Small intestine (tissue), 7 donors: ENCODE measurements around the gene SPAG16. TPM values are rescaled to one million over a fixed set of nuclear protein-coding genes. Genes with fewer than 3 reads are reported as not detected.
A peak's percentile ranks its signal among the peaks of the same experiment; 100 is the strongest.

Experiments
- DNase-seq, 2 donors: peaks; one replicate each; pipeline versions ENCODE4 v3.0.0 to v3.0.0-alpha.2; 2013
- FAIRE-seq: peaks from 2 replicates; lab custom pipeline; 2012; peaks lifted over from hg19 to GRCh38; lab: Jason Lieb, UNC
- H3K27ac ChIP-seq, 3 donors: one replicate each; pipeline ENCODE4 v1.5.1; 2013; ENCODE audit warnings: low read length in 2 of 3, mild to moderate bottlenecking in 2 of 3, control low read depth in 1 of 3, inconsistent platforms in 1 of 3, low read depth in 1 of 3, moderate library complexity in 1 of 3
- H3K27me3 ChIP-seq, 3 donors: one replicate each; pipeline ENCODE4 v1.6.1; 2013; ENCODE audit warnings: low read length in 3 of 3, inconsistent platforms in 1 of 3; ENCODE audit not compliant: control insufficient read depth in 3 of 3, insufficient read depth in 3 of 3
- H3K36me3 ChIP-seq, 3 donors: one replicate each; pipeline ENCODE4 v1.6.1; 2013; ENCODE audit warnings: low read length in 3 of 3, inconsistent platforms in 1 of 3, low read depth in 1 of 3, mild to moderate bottlenecking in 1 of 3, moderate library complexity in 1 of 3; ENCODE audit not compliant: control insufficient read depth in 3 of 3, insufficient read depth in 2 of 3
- H3K4me1 ChIP-seq, 3 donors: one replicate each; pipeline ENCODE4 v1.6.1; 2013; ENCODE audit warnings: low read length in 2 of 3, inconsistent platforms in 1 of 3, low read depth in 1 of 3, mild to moderate bottlenecking in 1 of 3, moderate library complexity in 1 of 3; ENCODE audit not compliant: control insufficient read depth in 3 of 3, insufficient read depth in 2 of 3
- H3K4me3 ChIP-seq, 3 donors: one replicate each; pipeline ENCODE4 v1.5.1; 2013; ENCODE audit warnings: low read length in 3 of 3, control low read depth in 1 of 3, inconsistent platforms in 1 of 3, low read depth in 1 of 3, mild to moderate bottlenecking in 1 of 3, moderate library complexity in 1 of 3
- H3K9me3 ChIP-seq, 2 donors: one replicate each; pipeline ENCODE4 v1.6.1; 2013; ENCODE audit warnings: low read depth in 1 of 2, low read length in 1 of 2; ENCODE audit not compliant: control insufficient read depth in 2 of 2, insufficient read depth in 1 of 2
- WGBS, 3 donors: extraction: QIAGEN DNeasy Blood & Tissue Kit; methylation state at CpG; one replicate each; pipeline ENCODE4 v1.1.7; 2013; 5-methylcytosine and 5-hydroxymethylcytosine counted together
- polyA plus RNA-seq, 4 donors: library from polyadenylated mRNA; stranded (reverse) in 3 of 4; unstranded in 1 of 4; fragments of 200-250 nt in 3 of 4; fragments of 120-200 nt in 1 of 4; gene quantifications; one replicate each; pipeline versions ENCODE4 v1.2.1 to v1.2.3, GENCODE V29; 2013
- donor health status: healthy with polysubstance abuse.
- donor health status: control.
- donor health status: control.
- donor health status: Bipolar disorder and iron deficiency.
- donor health status: healthy.

The SPAG16 gene
- polyA plus RNA-seq, 4 donors = 15.4 to 52.5 (median 18.9) TPM

GRCh38 chr2:213545964-213546475 lies 261.8 kb downstream of the SPAG16 start:
- Histone ChIP-seq H3K4me1 (no peaks in the 10 kb centered on the region), H3K27me3 (no peaks in the 10 kb centered on the region), H3K27ac (no peak overlapping the region), H3K4me3 (no peak overlapping the region), H3K9me3 (no peaks in the 10 kb centered on the region), H3K36me3 (no peaks in the 10 kb centered on the region)
- DNase-seq (no peak), FAIRE-seq (no peak)

GRCh38 chr2:213551526-213551925 lies 267.3 kb downstream of the SPAG16 start:
- 67 to 75% (median 70%) methylated on average over 1 of the region's 1 CpG for WGBS, 3 donors
- Histone ChIP-seq H3K36me3 (no peaks in the 10 kb centered on the region), H3K4me1 (no peaks in the 10 kb centered on the region), H3K4me3 (no peak overlapping the region), H3K9me3 (no peaks in the 10 kb centered on the region), H3K27me3 (no peaks in the 10 kb centered on the region), H3K27ac (no peak overlapping the region)
- no peak for FAIRE-seq
- no peak for DNase-seq

DNA sequence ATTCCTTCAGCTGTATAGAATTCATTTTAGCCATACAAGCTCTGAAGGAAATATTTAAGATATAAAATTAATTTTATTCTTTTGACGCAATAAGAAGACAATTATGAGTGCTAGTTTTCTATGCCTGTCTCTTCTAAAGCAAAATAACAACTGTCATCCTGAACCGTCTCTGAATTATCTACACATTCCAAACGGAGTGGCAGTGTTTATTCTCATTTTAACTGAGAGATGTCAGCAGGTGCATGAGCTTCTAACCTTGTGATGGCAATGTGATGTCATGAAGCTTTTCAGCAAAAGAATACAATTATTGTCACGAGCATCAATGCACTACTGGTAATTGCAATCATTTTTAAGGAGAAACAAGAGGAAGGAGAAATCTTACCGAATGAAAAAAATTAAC lies 274.8 kb downstream of the SPAG16 start:
- H3K4me3 ChIP-seq = no peak overlapping the region
- peaks cover 0 to 3% of the 10 kb centered on the region in 2 donors for H3K9me3 ChIP-seq
- DNase-seq = no peak
- no peak overlapping the region for H3K27ac ChIP-seq
- H3K27me3 ChIP-seq = no peaks in the 10 kb centered on the region
- no peaks in the 10 kb centered on the region for H3K4me1 ChIP-seq
- H3K36me3 ChIP-seq = no peaks in the 10 kb centered on the region
- WGBS, 3 donors = 72 to 75% (median 75%) methylated on average over 5 of the region's 5 CpGs
- no peak for FAIRE-seq

GRCh38 chr2:213561759-213562158 lies 277.5 kb downstream of the SPAG16 start:
- FAIRE-seq = no peak
- no peak for DNase-seq
- no peaks in the 10 kb centered on the region for H3K4me1 ChIP-seq
- WGBS, 3 donors = 90 to 92% (median 91%) methylated on average over 3 of the region's 3 CpGs
- no peaks in the 10 kb centered on the region for H3K27me3 ChIP-seq
- no peak overlapping the region for H3K27ac ChIP-seq
- H3K4me3 ChIP-seq = no peak overlapping the region
- peaks cover 0 to 3% of the 10 kb centered on the region in 2 donors for H3K9me3 ChIP-seq
- no peaks in the 10 kb centered on the region for H3K36me3 ChIP-seq

- H3K4me1 ChIP-seq = no peaks in the 10 kb centered on the region
- no peaks in the 10 kb centered on the region for H3K27me3 ChIP-seq
- H3K27ac ChIP-seq = no peak overlapping the region
- WGBS, 3 donors = 66 to 79% (median 69%) methylated on average over 8 of the region's 8 CpGs
- no peak for DNase-seq
- peaks cover 0 to 3% of the 10 kb centered on the region in 2 donors for H3K9me3 ChIP-seq
- no peak for FAIRE-seq
- no peaks in the 10 kb centered on the region for H3K36me3 ChIP-seq
- H3K4me3 ChIP-seq = no peak overlapping the region
These were observed 278.4 kb downstream of the SPAG16 start for GRCh38 chr2:213562539-213563180.

- DNase-seq (no peak), FAIRE-seq (no peak)
- no peaks in the 10 kb centered on the region for H3K36me3 ChIP-seq
- no peaks in the 10 kb centered on the region for H3K27me3 ChIP-seq
- peaks cover 0 to 3% of the 10 kb centered on the region in 2 donors for H3K9me3 ChIP-seq
- H3K4me3 ChIP-seq = no peak overlapping the region
- H3K4me1 ChIP-seq = no peaks in the 10 kb centered on the region
- H3K27ac ChIP-seq = no peak overlapping the region
These were observed 282.6 kb downstream of the SPAG16 start for GRCh38 chr2:213566846-213567245.

DNA sequence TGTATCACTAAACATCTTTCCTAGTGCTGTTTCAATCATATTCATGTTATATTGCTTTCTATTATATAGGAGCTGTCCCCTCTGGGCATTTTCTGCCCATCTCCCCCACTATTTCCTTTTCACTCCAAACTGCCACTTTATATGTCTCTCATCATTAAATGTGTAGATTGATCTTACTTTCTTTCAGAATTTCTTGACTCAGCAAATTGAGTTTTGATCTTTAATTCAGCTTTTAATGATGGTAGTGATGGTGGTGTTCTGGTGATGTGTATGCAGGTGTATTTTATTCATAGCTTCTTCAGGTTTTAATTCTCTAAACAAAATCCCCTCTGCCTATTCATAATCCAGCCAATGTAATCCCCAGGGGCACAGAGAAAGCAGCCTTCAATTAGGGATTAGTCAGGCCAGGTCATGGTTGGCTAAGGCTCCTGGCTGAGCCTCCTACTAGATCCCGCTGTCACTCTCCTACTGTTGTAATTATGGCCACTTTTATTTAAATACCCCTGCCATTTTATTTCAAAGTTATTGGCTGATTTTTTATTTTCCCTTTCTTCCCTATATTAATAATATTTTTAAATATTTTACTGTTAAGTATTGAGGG lies 325.4 kb downstream of the SPAG16 start:
- Histone ChIP-seq H3K27ac (no peak overlapping the region), H3K27me3 (no peaks in the 10 kb centered on the region), H3K4me3 (no peak overlapping the region), H3K36me3 (no peaks in the 10 kb centered on the region), H3K9me3 (no peaks in the 10 kb centered on the region), H3K4me1 (no peaks in the 10 kb centered on the region)
- FAIRE-seq = no peak
- no peak for DNase-seq
- WGBS, 3 donors = 92 to 95% (median 93%) methylated on average over 1 of the region's 1 CpG

- peak; percentile 51 to 72 for DNase-seq
- Histone ChIP-seq H3K4me1 (peaks cover 0 to 5% (median 0%) of the 10 kb centered on the region in 3 donors), H3K36me3 (no peaks in the 10 kb centered on the region), H3K27me3 (no peaks in the 10 kb centered on the region), H3K4me3 (no peak overlapping the region), H3K27ac (peak overlapping the region in 1 of 3 donors; percentile 0), H3K9me3 (no peaks in the 10 kb centered on the region)
- no peak for FAIRE-seq
- WGBS, 3 donors = 47 to 66% (median 57%) methylated on average over 5 of the region's 5 CpGs
These were observed 342.9 kb downstream of the SPAG16 start for GRCh38 chr2:213627054-213627710.
